HG02981 (cell line): Measurements from ENCODE around the gene IRX1.

Experiments used
- ATAC-seq: cut with Tn5 transposase; IDR thresholded peaks from one replicate; pipeline ENCODE4 v1.9.1; 2021; ENCODE audit warnings: mild to moderate bottlenecking, moderate library complexity; ENCODE audit not compliant: unreplicated experiment

IRX1 gene

DNA sequence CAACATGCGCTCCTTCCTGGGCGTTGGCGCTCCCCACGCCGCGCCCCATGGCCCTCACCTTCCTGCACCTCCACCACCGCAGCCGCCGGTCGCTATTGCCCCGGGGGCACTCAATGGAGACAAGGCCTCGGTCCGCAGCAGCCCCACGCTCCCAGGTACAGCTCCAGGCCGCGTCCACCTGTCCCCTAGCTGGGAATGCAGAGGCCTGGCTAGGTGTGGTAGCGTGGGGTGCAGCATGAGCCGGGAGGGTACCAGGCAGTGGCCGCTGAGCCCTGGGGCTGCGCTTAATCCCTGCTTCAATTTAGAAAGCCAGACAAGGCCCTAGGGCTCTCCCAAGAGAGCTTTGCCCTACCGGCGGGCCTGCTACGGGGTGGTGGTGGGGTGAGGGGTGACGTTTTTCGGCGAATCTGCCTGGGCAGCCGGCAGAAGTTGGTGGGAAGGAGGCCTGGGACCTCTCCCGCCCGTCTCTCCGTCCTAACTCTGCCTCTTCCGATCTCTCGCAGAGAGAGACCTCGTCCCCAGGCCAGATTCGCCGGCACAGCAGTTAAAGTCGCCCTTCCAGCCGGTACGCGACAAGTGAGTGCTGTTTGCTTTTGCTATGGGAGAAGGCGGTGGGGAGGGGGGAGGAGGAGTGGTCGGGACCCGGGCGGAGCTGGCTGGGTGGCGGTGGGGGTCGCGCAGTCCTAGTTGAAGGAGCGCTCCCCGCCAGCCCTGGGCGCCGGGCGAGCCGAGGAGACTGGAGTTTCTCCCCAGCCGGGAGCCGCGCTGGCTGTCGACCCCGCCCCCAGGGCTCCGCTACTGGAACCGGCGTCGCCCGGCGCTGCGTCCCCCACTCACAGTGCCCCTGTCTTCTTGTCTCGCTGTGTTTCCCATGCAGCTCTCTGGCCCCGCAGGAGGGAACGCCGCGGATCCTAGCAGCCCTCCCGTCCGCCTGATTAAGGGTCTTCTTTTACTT is 4.8 kb downstream of the IRX1 start:
- no peak for ATAC-seq

DNA sequence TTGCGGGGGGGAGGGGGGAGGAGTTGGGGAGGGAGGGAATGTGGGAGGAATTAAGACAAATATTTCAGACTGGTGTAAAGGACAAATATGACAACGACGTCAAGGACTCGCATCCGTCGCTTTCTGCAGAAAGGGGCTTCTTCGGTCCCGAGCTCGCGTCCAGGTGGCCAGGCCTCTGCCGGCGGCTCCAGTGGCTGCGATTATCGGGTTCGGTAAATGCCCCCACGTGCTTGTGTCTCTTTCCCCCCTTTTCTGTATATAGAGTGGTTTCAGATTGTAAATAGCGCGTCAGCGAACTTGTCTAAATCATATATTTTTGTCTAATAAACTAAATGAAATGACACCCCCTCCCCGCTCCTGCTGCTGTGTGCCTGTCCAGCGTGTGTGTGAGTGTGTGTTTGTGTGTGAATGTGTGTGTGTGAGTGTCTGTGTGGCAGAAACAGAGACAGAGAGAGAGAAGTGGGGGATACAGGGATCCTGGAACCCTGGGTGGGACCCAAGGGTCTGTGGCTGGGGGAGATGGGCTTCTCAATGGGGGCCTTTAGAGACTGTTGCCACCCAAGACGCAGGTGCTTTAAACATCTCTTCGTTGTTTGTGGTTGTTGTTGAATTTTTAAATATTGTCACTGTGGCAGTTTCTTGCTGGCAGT is 5.6 kb downstream of the IRX1 start:
- ATAC-seq, result no peak

DNA sequence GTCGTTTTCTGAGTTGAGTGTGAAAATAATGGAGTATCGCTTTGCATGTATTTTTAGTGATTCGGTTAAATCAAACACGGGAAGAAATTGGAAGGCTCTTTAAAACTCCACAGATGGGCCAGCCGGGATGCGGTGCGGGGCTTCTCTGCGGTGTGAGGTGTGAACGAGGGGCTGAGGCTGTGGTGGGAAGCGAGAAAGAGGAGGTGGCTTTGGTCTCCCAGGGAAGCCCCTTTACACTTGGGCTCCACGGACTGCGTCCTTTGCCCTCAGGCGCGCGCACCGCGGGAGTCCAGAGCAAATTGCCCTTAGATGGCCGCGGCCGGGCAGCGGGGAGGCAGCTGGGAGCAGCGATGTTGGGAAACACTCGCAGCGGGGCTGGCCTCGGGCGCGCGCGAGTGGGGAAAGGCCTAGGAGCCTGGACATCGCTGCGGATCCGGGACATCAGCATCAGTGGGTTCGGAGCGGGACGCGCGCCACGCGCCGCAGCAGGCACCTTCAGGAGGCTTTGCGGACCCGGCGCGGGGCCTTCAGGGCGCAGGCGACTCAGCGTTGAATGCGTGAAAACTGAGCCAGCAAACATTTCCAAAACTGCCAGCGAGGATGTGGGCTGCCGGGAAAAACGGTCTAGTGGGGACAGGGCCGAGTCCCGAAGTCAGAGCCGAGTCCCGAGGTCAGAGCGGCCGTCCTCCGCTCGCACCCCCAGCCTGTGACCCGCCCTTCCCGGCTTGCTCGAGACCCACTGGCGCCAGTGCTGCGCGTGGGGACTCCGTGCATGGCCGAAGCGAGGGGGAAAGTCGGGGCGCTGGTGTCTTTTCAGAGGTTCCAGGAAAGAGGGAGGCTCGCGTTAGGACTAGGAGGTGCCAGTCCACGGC is 6.5 kb downstream of the IRX1 start:
- no peak for ATAC-seq

DNA sequence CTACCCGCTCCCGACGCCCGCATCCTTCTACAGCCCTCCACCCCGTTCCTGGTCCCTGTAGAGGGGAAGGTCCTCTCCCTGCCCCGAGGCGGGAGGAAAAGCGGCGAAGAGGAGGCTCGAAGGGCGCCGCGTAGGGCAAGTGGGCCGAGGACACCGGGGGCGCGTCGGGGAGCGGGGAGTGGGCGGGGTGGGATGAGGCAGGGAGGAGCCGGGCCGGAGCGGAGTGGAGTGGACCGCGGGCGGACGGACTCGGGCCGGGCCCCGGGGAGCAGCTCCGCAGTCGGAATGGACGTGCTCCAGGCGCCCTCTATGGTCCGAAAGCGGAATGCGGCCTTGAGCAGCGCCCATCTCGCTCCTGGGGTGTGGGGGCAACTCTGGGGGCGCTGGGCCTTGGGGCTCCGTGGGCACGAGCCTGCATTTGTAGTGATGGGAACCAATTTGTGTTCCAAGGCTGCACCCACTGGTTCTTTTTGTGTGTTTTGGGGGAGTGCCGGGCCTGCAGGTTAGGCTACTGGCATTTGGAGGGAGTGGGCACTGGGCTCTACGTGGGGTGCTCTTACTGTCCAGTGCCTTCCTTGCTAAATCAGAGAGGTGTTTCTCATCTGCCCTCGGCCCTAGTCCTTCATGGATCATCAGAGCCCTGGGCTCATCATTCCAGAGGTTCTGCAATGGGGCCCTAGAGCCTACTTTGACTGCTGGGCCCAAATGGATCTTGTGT is 7.3 kb downstream of the IRX1 start:
- ATAC-seq, result no peak

DNA sequence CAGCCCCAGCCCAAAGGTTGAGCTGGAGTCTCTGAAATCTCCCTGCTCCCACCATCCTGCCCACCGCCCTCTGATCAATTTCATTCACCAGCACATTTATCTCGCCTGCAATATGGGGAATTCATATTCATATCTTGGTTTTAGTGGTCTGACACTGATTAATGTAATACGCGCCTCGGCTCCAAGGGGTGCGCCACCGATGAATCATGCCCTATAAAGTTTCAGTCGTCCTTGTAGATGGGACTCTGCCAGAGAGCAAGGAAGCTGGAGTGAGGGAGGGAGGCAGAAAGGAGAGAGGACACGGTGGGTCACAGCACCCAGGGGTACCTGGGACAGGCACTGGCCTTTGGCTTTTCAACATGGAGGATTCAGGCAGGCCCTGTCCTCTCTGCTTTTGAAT is 8.9 kb downstream of the IRX1 start:
- no peak for ATAC-seq

DNA sequence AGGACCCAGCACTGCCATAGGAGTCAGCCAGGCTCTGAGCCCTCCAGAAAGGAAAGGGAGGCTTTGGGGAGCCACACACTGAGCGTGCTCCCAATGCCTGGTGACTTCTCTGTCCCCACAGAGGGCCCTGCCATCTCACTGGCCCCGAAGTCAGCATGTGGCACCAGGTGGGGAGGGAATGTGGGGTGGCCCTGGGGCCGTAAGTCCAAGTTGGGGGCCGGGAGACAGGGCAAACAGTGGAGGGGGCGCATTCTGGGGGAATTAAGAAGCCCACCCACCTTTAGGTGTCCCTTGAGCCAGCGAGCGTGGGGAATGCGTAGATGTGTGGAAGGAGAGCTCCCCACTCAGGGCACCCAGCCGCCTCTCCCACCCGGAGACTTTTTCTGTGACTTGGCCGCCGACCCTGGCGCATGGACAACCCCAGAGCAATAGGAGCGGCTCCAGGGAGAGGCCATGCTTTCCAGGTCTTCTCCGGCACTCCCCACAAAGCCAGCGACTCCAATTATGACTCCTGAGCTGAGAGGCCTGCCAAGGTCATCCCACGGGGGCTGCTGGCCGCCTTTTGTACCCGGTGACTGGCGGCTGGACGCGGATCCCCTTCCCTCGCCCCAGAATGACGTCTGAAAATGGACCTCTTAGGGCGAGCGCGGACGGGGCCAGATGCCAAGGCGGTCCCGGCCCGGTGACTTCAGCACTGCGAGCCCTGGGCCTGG is 9.8 kb downstream of the IRX1 start:
- no peak for ATAC-seq

DNA sequence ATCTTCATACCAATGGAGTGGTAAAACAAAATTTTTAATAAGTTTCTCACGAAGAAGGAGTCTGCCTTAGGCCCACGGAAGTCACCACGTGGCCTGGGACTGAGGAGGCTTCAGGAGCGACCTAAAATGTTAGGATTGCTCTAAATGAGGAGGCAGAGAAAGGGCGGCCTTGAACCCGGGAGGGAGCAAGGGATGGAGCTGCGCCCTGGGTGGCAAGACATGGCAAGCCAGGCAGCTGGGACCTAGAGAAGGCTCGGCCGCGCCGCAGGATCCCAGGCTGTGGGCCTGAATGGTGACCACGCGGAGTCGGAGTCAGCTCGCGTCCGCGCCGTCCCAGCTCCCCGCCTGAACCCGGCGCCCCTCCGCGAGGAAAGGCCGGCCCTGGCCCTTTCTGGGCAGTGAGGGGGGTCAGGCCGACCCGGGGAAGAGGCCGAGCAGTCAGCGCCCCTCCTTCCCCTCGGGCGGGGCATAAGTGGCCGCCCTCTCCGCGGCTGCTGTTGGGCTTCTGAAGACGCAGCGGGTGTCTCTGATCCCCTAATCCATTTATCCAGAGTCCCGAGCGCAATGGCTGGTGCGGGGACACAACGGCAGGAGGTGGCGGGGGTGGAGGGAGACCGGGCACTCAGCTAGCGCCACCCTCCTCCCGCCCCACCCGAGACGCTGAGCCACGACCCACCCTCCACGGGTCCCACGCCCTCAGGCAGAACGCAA is 10.6 kb downstream of the IRX1 start:
- no peak for ATAC-seq

DNA sequence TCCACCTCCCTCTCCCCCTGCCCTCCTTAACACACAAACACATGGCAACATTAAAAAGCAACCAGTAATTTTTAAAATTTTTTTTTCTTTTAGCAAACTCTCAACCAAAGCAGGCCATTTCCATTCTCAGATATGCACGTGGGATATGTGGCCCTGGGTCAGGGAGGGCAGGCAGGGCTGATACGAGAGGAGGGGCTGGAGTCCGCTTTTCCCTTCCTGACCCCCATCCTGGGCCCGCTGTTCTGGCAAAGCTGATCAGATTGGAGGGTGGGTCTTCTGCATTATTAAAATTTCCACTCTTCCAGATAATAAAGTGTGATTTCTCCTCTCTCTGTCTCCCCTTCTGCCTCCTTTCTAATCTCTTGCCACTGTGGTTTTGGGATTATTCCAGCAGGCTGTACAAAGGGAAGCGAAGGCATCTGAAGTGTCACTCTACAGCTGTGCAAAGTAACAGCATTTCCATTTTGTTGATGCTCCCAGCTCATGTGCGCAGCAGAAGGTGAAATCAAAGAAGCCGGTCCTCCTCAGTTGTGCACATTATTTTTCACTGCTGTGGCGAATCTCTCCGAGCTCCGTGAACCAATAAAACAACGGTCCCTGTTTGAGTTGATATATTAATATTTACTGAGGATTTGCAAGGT is 12.0 kb downstream of the IRX1 start:
- ATAC-seq, result no peak

DNA sequence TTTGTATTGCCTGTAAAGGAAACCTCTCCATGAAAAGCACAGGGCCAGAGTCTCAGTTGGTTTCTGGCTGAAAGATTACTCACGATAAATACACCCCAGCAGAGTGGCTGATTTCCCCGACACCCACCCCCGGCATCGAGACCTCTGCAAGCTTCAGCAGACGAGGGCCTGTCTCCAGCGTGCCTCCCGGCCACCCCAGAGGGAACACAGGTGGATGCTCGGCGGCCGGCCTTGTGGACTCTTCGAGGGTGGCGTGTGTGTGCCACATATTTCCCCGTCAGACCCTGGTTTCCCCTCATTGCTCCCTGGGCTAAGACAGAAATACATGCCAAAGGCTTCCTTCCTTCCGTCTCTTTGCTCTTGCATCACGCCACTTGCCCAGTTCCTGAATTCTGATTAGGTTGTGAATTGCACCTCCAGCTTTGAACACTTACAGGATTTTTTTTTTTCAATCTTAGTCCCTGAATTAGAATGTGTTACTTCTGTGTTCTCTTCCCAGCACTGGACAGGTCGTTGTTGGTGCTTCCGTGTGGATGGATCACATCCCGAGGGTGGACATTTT is 13.6 kb downstream of the IRX1 start:
- no peak for ATAC-seq

DNA sequence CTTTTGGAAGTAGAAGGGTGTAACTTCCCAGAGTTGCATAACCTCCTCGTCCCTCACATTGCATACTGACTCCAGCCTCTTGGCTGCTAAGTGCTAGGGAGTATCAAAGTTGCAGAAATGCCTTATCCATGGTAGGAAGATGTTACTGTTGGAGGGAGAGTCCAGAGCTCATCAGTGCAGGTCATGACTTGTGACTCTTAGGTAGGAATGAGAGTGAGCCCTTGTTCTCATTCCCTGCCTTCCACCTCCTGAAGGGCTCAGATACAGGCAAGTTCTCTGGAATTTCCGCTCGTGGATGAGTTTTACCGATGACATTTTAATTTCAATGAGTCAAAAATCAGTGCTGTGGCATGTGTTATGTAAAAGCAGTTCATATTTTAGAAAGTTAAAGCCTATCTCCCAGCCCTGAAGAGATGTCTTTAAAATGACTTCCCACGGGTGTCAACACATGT is 17.0 kb downstream of the IRX1 start:
- ATAC-seq, result no peak

DNA sequence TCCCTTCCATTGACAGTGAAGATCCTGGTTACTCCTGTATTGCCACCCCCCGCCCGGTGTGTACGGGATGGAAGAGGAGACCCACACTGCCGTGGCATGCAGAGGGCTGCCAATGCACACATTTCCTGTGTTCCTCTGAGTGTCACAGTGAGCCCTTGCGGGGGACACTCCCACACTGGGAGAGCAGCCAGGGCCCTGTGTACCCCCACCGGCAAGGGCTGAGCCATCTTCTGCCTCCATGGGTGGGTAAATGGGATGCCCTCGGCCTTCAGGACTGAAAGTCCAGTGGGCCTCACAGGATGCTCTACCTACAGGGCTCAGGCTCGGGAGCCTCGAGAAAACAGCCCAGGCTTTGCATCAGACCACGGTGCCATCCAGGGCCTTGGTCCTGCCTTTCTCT is 18.1 kb downstream of the IRX1 start:
- no peak for ATAC-seq

DNA sequence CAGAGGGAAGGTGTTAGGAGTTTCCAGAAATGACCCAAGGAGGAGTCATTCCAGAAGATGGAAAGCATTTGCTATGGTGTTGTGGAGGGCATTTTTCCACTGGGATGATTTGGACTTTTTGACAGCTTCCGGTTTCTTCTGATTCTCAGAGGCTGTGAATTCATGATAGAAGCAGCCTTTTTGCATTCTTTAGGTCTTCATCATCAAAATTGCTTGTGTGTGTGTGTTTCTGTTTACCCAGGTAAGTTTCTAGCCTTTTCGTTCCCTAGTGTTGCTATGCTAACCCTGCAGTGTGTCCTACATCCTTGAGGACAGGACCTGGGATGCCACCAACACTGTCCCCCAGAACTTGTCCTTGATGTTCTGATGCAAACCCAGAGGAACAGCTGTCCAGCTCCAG is 19.6 kb downstream of the IRX1 start:
- no peak for ATAC-seq

DNA sequence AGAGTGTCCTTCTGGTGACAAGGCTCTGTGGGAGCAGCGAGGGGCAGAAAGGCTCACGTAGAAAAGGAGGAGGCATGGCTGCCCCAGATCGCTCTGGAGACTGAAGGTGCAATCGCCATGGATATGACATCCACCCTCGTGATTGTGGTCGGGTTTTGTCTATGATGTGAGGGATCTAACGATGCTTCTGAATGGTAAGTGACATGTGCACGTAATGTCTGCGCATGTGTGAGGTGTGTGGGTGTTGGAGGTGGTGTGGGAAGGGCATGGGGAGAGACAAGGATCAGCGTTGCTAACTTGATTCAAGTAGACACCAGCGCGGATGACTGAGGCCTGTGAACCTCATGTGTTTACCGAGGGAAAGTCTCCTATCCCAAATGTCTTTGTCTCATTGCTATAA is 20.2 kb downstream of the IRX1 start:
- ATAC-seq, result no peak

DNA sequence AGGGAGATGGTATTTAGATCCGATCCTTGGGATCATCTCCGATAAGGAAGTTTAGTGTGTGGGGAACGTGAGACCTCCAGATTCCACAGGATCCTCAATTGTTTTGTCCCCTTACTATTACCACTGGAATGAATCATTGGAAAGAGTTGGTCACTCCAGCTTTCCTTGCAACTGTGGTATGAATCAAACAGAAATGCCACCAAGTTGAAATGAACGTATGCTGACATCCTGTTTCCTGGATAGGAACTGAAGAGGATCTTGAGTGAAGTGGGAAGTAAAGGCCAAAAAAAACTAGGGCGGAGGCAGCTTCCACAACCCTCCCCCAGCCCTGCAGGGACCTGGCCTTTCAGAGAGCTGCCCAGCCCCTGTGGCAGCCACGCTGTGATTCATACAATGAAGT is 23.9 kb downstream of the IRX1 start:
- no peak for ATAC-seq

DNA sequence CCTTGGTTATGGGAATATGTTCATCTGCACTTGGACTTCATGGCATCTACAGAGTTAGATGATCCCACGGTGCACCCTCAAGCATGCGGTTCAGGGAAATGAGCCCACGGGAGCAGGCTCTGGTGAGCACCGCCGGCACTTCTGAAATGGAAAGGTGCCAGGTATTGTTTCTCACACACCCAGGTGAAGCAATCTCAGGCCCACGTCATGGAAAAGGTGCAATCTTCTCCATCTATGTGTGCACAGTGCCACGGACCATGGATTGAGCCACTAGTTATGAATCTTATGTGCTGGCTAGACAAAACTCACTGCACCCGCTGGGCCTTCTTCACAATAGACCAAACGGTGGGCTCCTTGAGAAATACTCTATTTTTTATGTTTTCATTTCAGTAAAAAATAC is 27.3 kb downstream of the IRX1 start:
- no peak for ATAC-seq

DNA sequence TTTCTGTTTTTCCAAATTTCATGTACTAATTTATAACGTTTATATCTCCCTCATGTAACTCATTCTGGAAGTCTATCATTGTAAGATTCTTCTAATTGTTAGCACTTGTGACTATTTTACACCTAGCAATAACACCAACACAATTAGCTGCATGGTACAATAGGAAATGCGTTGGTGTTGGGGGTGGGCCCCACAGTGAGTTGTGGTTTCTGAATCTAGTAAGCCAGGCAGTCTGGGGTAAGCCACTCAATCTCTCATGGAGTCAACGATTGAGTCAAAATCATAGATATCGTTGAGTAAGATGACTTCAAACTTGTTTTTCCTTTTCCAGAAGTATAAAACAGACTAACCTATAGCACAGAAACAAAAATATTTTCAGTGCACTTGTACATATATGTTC is 30.0 kb downstream of the IRX1 start:
- ATAC-seq, result no peak

DNA sequence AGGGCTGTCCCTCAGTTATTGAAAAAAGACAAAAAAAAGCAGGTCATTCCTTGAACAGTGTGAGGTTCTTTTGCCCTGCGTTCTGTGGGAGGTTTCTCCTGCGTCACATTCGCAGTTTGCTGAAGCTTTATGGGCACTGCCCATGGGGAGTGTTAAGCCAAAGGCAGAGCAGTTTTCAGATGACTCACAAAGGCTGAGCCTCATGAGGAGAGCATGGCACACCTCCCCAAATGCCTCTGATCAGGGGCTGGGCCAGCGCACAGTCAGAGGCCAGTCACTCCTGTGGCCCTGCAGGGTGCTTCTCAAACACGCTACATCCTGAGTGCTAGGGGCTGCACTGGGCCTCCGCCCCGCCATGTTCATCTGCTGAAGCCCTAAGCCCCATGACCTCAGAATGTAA is 38.4 kb downstream of the IRX1 start:
- no peak for ATAC-seq

DNA sequence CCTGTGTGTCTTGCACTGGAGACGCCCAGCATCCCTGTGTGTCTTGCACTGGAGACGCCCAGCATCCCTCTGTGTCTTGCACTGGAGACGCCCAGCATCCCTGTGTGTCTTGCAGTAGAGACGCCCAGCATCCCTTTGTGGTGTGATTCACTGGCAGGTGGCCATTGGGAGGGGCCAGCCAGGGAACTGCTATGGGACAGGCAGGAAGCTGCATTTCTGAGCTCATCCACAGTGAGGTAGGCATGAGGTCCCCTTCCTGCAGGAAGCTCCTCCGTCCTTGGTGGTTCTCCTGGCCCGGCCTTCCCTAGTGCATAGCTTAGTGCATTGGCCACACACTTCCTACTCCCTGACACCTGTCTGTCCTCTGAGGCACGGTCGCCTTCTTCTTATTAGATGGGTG is 43.5 kb downstream of the IRX1 start:
- no peak for ATAC-seq

DNA sequence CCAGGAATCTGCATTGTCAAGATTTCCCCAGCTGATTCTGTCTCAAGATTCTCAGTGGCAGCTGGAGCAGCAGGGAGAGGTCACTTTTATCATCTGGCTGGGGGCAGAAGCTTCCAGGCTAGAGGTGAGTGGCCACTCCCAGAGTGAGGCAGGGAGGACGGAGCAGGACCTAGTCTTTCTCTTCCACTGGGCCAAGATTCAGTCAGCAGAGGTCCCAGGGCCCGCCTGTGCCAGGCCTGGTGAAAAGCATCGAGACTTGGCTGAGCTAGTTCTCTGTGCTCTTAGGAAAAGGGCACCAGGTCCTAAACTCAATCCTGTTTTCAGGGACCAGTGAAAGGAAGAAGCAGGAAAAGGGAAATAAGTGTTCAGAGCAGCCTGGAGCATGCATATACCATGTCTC is 46.6 kb downstream of the IRX1 start:
- ATAC-seq, result no peak
